ENCODE data around the gene IPO13.

Gene IPO13

DNA sequence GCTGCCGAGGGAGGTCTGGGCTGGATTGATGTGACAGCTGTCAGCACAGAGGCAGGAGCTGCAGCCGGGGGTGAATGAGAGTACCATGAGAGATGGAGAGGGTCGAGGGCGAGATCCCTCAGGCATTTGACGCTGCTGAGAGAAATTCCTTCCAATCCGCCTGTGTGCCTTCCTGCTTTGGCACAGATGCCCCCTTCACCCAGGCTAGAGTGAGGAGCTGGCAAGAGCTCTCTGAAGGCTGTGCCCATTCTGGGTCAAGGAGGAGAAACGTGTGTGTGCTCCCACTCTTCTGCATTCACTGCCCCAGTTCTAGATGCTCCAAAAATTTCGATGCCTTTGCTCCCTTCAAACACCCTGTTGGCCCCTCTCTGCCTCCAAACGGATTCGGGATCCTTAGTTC, 8.4 kb upstream of the IPO13 start:
- no peak for DNase-seq (ENCODE audit: extremely low spot score)
- TF ChIP-seq, protein P1, sequence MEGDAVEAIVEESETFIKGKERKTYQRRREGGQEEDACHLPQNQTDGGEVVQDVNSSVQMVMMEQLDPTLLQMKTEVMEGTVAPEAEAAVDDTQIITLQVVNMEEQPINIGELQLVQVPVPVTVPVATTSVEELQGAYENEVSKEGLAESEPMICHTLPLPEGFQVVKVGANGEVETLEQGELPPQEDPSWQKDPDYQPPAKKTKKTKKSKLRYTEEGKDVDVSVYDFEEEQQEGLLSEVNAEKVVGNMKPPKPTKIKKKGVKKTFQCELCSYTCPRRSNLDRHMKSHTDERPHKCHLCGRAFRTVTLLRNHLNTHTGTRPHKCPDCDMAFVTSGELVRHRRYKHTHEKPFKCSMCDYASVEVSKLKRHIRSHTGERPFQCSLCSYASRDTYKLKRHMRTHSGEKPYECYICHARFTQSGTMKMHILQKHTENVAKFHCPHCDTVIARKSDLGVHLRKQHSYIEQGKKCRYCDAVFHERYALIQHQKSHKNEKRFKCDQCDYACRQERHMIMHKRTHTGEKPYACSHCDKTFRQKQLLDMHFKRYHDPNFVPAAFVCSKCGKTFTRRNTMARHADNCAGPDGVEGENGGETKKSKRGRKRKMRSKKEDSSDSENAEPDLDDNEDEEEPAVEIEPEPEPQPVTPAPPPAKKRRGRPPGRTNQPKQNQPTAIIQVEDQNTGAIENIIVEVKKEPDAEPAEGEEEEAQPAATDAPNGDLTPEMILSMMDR (IDR thresholded peaks at IDR 0.05; ENCODE audit: control extremely low read depth, extremely low read depth, low read depth, missing control alignments) = no peak
- ChIA-PET CTCF (interaction anchor here (0.9 to 10.1 kb wide), 4 partner anchors 9 to 410 kb away, joined by 3 to 526 read pairs (median 97); partner anchors contain the start of gene IPO13), POLR2A (no interaction called here)

DNA sequence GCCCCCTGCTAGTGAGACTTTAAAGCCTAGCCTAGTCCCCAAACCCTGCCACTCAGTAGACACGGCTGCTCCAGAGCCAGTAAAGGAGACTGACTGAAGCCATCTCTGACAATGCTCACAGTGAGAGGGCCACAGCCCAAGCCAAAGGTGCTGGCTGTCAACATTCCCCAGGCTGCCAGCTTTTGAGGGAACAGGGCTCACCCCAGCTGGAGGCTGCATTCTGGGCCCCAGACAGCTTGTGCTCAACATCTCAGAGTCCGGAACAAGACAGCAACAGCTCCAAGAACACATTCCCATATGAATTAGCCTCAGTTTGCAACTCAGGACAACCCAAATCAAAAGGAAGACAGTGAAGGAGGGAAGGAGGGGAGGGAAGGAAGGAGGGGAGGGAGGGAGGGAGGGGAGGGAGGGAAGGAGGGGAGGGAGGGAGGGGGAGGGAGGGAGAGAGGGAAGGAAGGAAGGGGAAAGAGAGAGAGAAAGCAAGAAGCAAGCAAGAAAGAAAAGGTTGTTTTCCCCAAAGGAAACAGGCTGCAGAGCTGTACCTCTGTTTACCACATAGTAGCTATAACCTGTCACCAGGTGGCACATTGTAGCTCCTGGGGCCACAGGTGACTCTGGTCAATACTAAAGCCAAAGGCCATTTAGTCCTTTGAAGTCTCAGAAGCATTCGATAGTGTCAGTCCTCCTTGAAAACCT, 7.7 kb upstream of the IPO13 start:
- TF ChIP-seq, protein P1 (IDR thresholded peaks at IDR 0.05; ENCODE audit: control extremely low read depth, extremely low read depth, low read depth, missing control alignments) = no peak
- POLR2A ChIA-PET = no interaction called here
- DNase-seq (ENCODE audit: extremely low spot score) = no peak
- CTCF ChIA-PET = interaction anchor here (0.9 to 10.1 kb wide), 5 partner anchors 8 to 712 kb away, joined by 3 to 526 read pairs (median 4); partner anchors contain the start of gene IPO13

DNA sequence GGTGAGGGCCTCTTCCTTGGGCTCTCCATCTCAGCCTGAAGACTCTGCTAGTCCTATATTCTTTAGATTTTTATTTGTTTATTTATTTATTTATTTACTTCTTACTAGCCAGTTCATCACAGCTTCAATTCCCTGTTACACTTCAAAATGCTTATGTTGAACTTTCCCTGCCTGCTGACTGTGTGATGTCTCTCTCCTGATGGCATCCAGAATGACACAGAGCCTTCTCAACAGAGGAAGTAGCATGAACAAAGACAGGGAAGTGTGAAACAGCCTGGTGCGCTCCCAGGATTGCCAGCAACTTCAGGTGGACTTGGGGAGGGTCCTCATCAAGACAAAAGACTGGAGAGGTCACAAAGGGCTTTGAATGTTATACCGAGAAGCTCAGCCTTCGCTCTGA, 4.3 kb upstream of the IPO13 start:
- DNase-seq (ENCODE audit: extremely low spot score) = no peak
- ChIA-PET CTCF (interaction anchor here (1.1 to 10.1 kb wide), 5 partner anchors 7 to 413 kb away, joined by 3 to 191 read pairs (median 5); partner anchors contain the start of gene ARTN), POLR2A (no interaction called here)
- TF ChIP-seq, protein P1 (IDR thresholded peaks at IDR 0.05; ENCODE audit: control extremely low read depth, extremely low read depth, low read depth, missing control alignments) = no peak

DNA sequence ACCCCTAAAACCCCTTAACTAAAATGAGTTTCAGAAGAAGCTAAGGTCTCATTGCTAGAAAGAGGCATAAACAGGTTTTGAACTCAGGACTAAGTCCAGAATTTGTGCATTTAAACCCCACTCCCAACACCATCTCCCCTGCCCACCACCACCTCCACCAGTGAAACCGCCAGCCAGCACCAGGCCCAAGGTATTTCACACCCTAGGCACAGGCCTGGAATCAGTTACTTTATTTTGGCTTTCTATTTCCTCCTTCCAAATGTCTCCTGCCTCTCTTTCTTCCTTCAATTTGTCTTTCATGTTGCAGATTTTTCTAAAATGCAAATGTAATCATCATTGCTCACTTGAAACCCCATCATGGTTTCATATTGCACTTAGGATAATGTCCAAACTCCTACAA, 1.9 kb upstream of the IPO13 start:
- TF ChIP-seq, protein P1 (IDR thresholded peaks at IDR 0.05; ENCODE audit: control extremely low read depth, extremely low read depth, low read depth, missing control alignments) = no peak
- ChIA-PET CTCF (interaction anchor here (0.6 to 10.1 kb wide), 7 partner anchors 10 to 181 kb away, joined by 3 to 191 read pairs (median 13); partner anchors contain the start of genes ARTN and DPH2), POLR2A (no interaction called here)
- no peak for DNase-seq (ENCODE audit: extremely low spot score)

DNA sequence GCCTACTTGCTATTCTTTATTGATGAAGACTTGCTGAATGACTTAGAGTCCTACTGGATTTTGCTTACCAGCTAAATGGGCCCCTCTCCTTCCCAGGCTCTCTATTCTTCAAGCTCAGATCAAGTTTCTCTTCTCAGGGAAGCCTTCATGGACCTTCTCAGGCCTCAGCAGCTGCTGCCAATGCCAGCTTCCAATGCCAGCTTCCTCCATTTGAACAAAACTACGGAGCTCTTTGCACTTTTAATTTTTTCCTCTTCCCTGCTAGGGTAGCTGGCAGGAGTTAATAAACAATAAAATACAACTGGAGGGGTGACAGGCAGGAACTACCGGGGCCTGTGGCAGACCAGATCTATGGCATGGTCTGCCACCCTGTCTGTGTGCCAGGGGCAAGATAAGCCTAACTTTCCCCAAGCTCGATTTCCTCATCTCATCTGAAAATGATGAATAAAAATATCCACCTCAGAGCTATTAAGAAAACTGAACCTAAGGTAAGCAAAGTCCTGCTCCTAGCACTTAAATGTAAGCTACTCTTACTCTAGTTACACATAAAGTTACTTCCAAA, 995 bp upstream of the IPO13 start:
- TF ChIP-seq, protein P1 (IDR thresholded peaks at IDR 0.05; ENCODE audit: control extremely low read depth, extremely low read depth, low read depth, missing control alignments) = no peak
- POLR2A ChIA-PET = no interaction called here
- CTCF ChIA-PET = interaction anchor here (0.7 to 10.1 kb wide), 21 partner anchors 9 to 418 kb away, joined by 3 to 191 read pairs (median 4); partner anchors contain the start of genes ARTN, KDM4A and ST3GAL3
- DNase-seq (ENCODE audit: extremely low spot score) = no peak

DNA sequence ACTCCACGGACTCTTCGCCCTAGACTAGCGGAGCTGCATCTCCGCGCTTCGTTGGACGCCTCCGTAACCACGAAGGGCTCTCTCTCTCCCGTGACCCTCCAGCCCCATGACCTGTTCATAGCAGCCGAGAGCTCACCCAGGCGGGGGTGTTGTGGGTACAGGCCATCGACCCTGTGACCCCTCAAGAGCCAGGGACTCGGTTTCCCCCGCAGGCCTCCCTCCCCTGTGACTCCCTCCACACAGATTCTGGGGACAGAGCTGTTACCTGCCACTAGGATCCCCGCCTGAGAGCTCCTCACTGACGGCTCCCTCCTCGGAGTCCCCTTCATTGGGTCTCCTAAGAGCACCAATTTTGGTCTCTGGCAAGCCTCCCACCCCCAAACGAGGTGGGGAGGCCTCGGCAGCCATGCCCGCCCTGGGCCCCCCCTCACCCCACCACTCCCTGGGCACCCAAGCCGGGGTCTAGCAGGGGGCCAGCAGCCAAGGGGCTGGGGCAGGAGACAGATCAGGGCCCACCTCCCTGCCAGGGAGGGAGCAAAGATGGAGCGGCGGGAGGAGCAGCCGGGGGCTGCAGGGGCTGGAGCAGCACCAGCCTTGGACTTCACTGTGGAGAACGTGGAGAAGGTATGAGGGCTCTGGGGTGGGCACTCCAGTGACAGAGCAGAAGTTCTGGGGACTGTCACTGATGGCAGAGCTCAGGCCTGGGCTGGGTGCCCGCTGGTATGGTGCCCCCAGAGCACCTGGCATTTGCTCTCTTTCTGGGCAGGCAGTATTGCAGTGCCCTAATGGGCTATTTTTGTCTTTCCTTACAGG, 517 bp downstream of the IPO13 start:
- POLR2A ChIA-PET = interaction anchor here (0.5 to 1.6 kb wide), 2 partner anchors 36 to 297 kb away, joined by 3 read pairs; partner anchors contain the start of gene KDM4A
- CTCF ChIA-PET = interaction anchor here (0.9 to 10.1 kb wide), 11 partner anchors 8 to 297 kb away, joined by 3 to 191 read pairs (median 10); partner anchors contain the start of genes ARTN and KDM4A
- DNase-seq (ENCODE audit: extremely low spot score) = no peak
- TF ChIP-seq, protein P1 (IDR thresholded peaks at IDR 0.05; ENCODE audit: control extremely low read depth, extremely low read depth, low read depth, missing control alignments) = no peak
